Measurements from ENCODE around the gene WDR88. TPM values are rescaled to one million over a fixed set of nuclear protein-coding genes. Genes with fewer than 3 reads are reported as not detected.

The WDR88 gene
- total and polyA plus RNA-seq, 2 donors (not counting 3 experiments of a cell fraction or from before 2014, with no cell fraction given), result not detected

- H3K9me1 ChIP-seq (replicated peaks; ENCODE audit: control insufficient read depth, extremely low read depth, insufficient read depth, low read length), result no peaks in the 10 kb centered on the region
- H3K79me2 ChIP-seq (ENCODE audit: control insufficient read depth, insufficient read depth, low read length), result no peaks in the 10 kb centered on the region
- BruUV-seq (replicated peaks), result no TSS peak
- no peaks in the 10 kb centered on the region for H3K9me3 ChIP-seq (replicated peaks; ENCODE audit: control insufficient read depth, insufficient read depth, low read length)
- no peak overlapping the region for H3K4me3 ChIP-seq (replicated peaks in 1 of 3; ENCODE audit: insufficient read depth in 1 of 3, low read depth in 1 of 3, low read length in 3 of 3)
- TF ChIP-seq POLR2AphosphoS5 (IDR thresholded peaks at IDR 0.05; ENCODE audit: insufficient read depth, low read depth, low read length), result no peak
- no peak for TF ChIP-seq JUN (IDR thresholded peaks at IDR 0.05; ENCODE audit: borderline replicate concordance, insufficient read depth, insufficient read length, low read depth)
- no peak for TF ChIP-seq POLR2A (IDR thresholded peaks at IDR 0.05; ENCODE audit: low read depth, low read length)
- TF ChIP-seq EZH2 (IDR thresholded peaks at IDR 0.05; ENCODE audit: borderline replicate concordance, low read depth, low read length, severe bottlenecking), result no peak
- TF ChIP-seq MAX (IDR thresholded peaks at IDR 0.05; ENCODE audit: insufficient read depth, insufficient read length), result no peak
- no peak for TF ChIP-seq GATA2 (IDR thresholded peaks at IDR 0.05; ENCODE audit: insufficient read depth, insufficient read length, low read depth, low read length)
- TF ChIP-seq CTCF (IDR thresholded peaks at IDR 0.05; ENCODE audit: extremely low read depth in 1 of 2, insufficient read depth in 1 of 2, low read depth in 1 of 2, low read length in 2 of 2), result no peak
- TF ChIP-seq MYC (IDR thresholded peaks at IDR 0.05; ENCODE audit: low read depth, low read length), result no peak
- no peak for TF ChIP-seq FOS (IDR thresholded peaks at IDR 0.05; ENCODE audit: borderline replicate concordance, insufficient read depth, low read length)
- no peaks in the 10 kb centered on the region for H3K4me1 ChIP-seq (ENCODE audit: control insufficient read depth, extremely low read depth, insufficient read depth, low read length)
- H3K9ac ChIP-seq (replicated peaks; ENCODE audit: extremely low read depth, insufficient read depth, low read length), result no peak overlapping the region
- no peaks in the 10 kb centered on the region for H3K27me3 ChIP-seq (ENCODE audit: control insufficient read depth in 2 of 2, insufficient read depth in 2 of 2, low read length in 2 of 2)
- no peak overlapping the region for H3K27ac ChIP-seq (ENCODE audit: insufficient read depth, low read depth, low read length)
- no peaks in the 10 kb centered on the region for H4K20me1 ChIP-seq (replicated peaks; ENCODE audit: control insufficient read depth, extremely low read depth, insufficient read depth, low read length)
- POLR2A ChIA-PET, result no interaction called here
- dilution Hi-C loops (cut with MboI; ENCODE audit: extremely low pct_ligation_motif_present, low sequenced_read_pairs) (no loop called here), intact Hi-C loops (cut with micrococcal nuclease) (no loop called here)
- CTCF ChIA-PET, result interaction anchor here (0.8 to 1.6 kb wide), 3 partner anchors 14 to 127 kb away, joined by 3 to 5 read pairs (median 4); no protein-coding TSS in a partner anchor
- peaks cover 6 to 9% of the 10 kb centered on the region in 2 experiments for H3K36me3 ChIP-seq (ENCODE audit: control insufficient read depth in 2 of 2, extremely low read depth in 1 of 2, insufficient read depth in 2 of 2, low read length in 2 of 2)
- no peak for FAIRE-seq
- no peak overlapping the region for H2AFZ ChIP-seq (ENCODE audit: low read depth, low read length)
- DNase-seq (ENCODE audit: low read depth, low spot score), result no peak
- no peak overlapping the region for H3K4me2 ChIP-seq (ENCODE audit: insufficient read depth, low read length)
These were observed 29.0 kb upstream of the WDR88 start for GRCh38 chr19:33102893-33103292.
